Tibial nerve (tissue), 4 donors: ENCODE data around the gene HDAC3. TPM values are rescaled to one million over a fixed set of nuclear protein-coding genes. Genes with fewer than 3 reads are reported as not detected.
A peak's percentile ranks its signal among the peaks of the same experiment; 100 is the strongest.

Experiments
- DNase-seq, 2 donors: peaks; one replicate each; pipeline ENCODE4 v3.0.0-alpha.2; 2019; ENCODE audit warnings: low spot score in 2 of 2
- H3K27ac ChIP-seq, 4 donors: fragments of 200-600 bp; sonication (generic) in 3 of 4; one replicate each; pipeline ENCODE4 v1.5.1; 2017 to 2019; ENCODE audit warnings: mild to moderate bottlenecking in 1 of 4
- H3K27me3 ChIP-seq, 2 donors: fragments of 200-600 bp; sonication (generic) in 1 of 2; one replicate each; pipeline versions ENCODE4 v1.5.1 to v1.6.0; 2017 to 2019
- H3K36me3 ChIP-seq, 3 donors: fragments of 200-600 bp; sonication (generic); one replicate each; pipeline ENCODE4 v1.5.1; 2018 to 2019
- H3K4me1 ChIP-seq, 4 donors: fragments of 200-600 bp; sonication (generic) in 3 of 4; one replicate each; pipeline ENCODE4 v1.5.1; 2017 to 2019
- H3K4me3 ChIP-seq, 4 donors: fragments of 200-600 bp; sonication (generic) in 3 of 4; one replicate each; pipeline ENCODE4 v1.5.1; 2017 to 2019; ENCODE audit warnings: mild to moderate bottlenecking in 1 of 4, moderate library complexity in 1 of 4
- H3K9me3 ChIP-seq, 4 donors: fragments of 200-600 bp; sonication (generic) in 3 of 4; one replicate each; pipeline ENCODE4 v1.5.1; 2017 to 2019
- EP300 ChIP-seq, 2 donors: sonication (generic); formaldehyde crosslinking; IDR thresholded peaks; one replicate each; pipeline ENCODE4 v1.6.1; 2017; ENCODE audit warnings: antibody characterized with exemption in 2 of 2, mild to moderate bottlenecking in 1 of 2
- POLR2A ChIP-seq, 2 donors: fragments of 450-650 bp; IDR thresholded peaks; one replicate each; pipeline ENCODE4 v1.6.1; 2017; ENCODE audit warnings: antibody characterized with exemption in 2 of 2, mild to moderate bottlenecking in 2 of 2, moderate library complexity in 2 of 2
- WGBS, 2 donors: methylation state at CpG; one replicate each; pipeline ENCODE4 v1.1.5; 2018; 5-methylcytosine and 5-hydroxymethylcytosine counted together
- total RNA-seq, 4 donors: library from RNA; depleted of rRNA; stranded (reverse); fragments of >200 nt; gene quantifications; one replicate each; pipeline ENCODE4 v1.1.0, GENCODE V29; 2016
- TF ChIP-seq, protein P1 (sequence below), 5 experiments: fragments of 200-600 bp in 3 of 5; fragments of 450-650 bp in 2 of 5; sonication (generic) in 3 of 5; IDR thresholded peaks; one replicate each; pipeline ENCODE4 v1.5.1; 2016 to 2019; ENCODE audit warnings: antibody characterized with exemption in 5 of 5, mild to moderate bottlenecking in 3 of 5, moderate library complexity in 2 of 5

Gene HDAC3
- total RNA-seq, 4 donors from 2014 or later, result 33.0 to 38.3 (median 36.5) TPM

DNA sequence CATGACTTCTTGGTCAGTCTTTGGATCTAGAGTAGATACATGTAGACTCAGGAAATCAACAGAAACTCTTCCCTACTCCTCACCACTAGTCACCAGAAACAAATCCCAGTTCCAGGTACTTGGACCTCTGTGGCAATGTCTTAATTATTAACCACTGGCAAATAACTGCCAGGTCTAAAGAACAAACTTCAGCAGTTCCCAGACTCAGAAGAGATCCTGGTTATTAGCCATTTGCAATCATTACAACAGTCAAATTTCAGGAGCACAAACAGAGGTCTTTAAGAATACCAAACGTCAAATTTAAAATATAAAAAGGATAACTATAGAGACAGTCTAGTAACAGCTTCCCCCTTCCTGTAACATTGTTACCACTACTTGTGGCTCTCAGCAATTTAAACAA lies 28.1 kb downstream of the HDAC3 start:
- Histone ChIP-seq H3K9me3 (no peaks in the 10 kb centered on the region), H3K4me1 (peaks cover 0 to 42% (median 24%) of the 10 kb centered on the region in 4 donors), H3K4me3 (no peak overlapping the region), H3K27me3 (no peaks in the 10 kb centered on the region), H3K27ac (no peak overlapping the region), H3K36me3 (no peaks in the 10 kb centered on the region)
- 76 to 82% methylated on average over 1 of the region's 1 CpG for WGBS, 2 donors
- TF ChIP-seq, protein P1, sequence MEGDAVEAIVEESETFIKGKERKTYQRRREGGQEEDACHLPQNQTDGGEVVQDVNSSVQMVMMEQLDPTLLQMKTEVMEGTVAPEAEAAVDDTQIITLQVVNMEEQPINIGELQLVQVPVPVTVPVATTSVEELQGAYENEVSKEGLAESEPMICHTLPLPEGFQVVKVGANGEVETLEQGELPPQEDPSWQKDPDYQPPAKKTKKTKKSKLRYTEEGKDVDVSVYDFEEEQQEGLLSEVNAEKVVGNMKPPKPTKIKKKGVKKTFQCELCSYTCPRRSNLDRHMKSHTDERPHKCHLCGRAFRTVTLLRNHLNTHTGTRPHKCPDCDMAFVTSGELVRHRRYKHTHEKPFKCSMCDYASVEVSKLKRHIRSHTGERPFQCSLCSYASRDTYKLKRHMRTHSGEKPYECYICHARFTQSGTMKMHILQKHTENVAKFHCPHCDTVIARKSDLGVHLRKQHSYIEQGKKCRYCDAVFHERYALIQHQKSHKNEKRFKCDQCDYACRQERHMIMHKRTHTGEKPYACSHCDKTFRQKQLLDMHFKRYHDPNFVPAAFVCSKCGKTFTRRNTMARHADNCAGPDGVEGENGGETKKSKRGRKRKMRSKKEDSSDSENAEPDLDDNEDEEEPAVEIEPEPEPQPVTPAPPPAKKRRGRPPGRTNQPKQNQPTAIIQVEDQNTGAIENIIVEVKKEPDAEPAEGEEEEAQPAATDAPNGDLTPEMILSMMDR (IDR thresholded peaks at IDR 0.05), result no peak
- TF ChIP-seq POLR2A (IDR thresholded peaks at IDR 0.05), result no peak
- TF ChIP-seq EP300 (IDR thresholded peaks at IDR 0.05), result no peak
- DNase-seq, result no peak

DNA sequence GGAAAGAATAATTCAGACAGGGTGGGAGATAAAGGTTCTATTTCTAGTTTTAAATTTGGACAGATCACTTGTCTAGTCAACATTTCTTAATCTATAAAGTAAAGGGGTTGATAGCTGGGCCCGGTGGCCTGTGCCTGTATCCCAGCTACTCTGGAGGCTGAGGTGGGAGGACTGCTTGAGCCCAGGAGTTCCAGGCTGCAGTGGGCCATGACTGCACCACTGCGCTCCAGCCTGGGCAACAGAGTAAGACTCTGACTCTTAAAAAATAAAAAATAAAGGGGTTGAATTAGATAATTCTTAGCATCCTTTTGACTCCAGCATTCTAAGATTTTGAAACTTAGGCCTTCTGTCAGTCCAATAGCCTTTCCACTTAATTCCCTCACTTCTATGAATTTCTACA lies 28.6 kb downstream of the HDAC3 start:
- WGBS, 2 donors, result 90 to 97% methylated on average over 2 of the region's 2 CpGs
- no peak for DNase-seq
- TF ChIP-seq EP300 (IDR thresholded peaks at IDR 0.05) (no peak), POLR2A (IDR thresholded peaks at IDR 0.05) (no peak)
- TF ChIP-seq, protein P1 (IDR thresholded peaks at IDR 0.05), result no peak
- no peaks in the 10 kb centered on the region for H3K27me3 ChIP-seq
- no peak overlapping the region for H3K4me3 ChIP-seq
- H3K27ac ChIP-seq, result no peak overlapping the region
- H3K9me3 ChIP-seq, result no peaks in the 10 kb centered on the region
- no peaks in the 10 kb centered on the region for H3K36me3 ChIP-seq
- peaks cover 0 to 41% (median 22%) of the 10 kb centered on the region in 4 donors for H3K4me1 ChIP-seq

DNA sequence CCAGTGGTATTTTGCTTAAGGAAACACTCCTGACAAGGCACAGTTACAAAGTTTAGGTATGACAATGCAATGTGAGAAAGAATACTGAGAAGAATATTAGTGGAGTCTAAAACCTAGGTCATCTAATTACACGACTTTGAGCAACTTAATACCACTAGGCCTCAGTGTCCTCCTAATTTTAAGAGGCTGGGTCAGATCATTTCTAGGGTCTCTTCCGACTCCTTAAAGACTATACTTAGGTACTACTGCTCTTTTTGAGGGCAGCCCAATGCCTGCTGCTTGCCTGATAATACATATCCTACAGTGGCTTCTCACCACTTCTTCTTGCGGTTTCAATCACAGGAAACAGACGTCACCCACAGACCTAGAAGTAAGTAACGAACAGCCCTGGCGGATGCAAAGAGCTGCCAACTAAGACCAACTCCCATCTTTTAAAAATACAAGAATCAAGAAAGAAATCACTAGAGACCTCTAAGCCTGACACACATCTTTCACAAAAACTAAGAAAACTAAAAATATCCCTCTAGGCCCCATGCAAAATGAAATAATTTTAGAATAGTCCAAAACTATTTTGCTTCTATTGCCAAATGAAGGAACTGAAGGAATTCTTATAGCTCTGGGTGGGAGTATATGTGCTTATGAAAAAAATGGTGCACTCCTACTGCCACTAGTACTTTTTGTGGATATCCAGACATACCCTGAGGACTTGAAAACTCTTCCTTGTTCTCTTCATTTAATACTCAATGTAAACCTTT lies 30.9 kb downstream of the HDAC3 start:
- H3K9me3 ChIP-seq, result no peaks in the 10 kb centered on the region
- H3K4me1 ChIP-seq, result peaks cover 0 to 38% (median 22%) of the 10 kb centered on the region in 4 donors
- 60 to 65% methylated on average over 6 of the region's 6 CpGs for WGBS, 2 donors
- no peaks in the 10 kb centered on the region for H3K36me3 ChIP-seq
- H3K27me3 ChIP-seq, result no peaks in the 10 kb centered on the region
- TF ChIP-seq EP300 (IDR thresholded peaks at IDR 0.05) (peak in 1 of 2 donors; percentile 66), POLR2A (IDR thresholded peaks at IDR 0.05) (no peak)
- peak in 1 of 2 donors; percentile 64 for DNase-seq
- peak overlapping the region; percentile 23 to 81 (median 62) for H3K27ac ChIP-seq
- no peak overlapping the region for H3K4me3 ChIP-seq

DNA sequence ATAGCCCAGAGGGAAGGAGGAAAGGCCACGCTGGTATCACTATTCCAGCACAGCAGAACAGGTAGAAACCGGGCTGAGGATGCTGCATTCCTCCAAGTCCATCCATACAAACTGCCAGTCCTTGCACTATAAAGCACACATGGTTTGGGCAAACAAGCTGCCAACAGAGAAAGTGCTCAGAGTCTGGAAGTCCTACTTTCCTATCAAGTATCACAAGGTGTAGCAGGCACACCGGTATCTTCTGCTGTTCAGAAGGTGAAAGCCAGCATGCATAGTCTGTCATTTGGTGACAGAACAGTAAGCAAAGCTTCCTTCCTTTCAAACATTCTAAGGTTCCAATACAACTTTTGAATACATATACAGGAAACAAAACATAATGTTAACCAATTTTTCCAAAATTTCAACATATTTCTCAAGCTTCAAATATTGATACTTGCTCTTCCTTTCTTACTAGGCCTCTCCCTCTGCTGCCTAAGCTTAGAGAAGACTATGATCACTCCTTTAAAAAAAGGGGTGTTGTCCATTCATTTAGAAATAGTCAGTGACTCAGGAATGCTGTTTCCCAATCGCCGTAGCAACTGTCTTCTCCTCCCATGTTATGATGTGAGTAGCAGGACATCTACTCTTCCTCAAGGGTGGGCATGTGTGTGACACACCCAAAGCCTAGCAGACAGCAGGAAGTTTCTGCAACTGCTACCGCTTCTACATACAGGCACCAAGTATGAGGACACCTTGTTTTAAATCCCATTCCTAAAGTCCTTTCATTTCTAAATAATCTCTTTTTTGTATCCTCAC lies 32.5 kb downstream of the HDAC3 start:
- Histone ChIP-seq H3K36me3 (no peaks in the 10 kb centered on the region), H3K9me3 (no peaks in the 10 kb centered on the region), H3K4me1 (peaks cover 0 to 38% (median 22%) of the 10 kb centered on the region in 4 donors), H3K27ac (peak overlapping the region; percentile 23 to 81 (median 60)), H3K27me3 (no peaks in the 10 kb centered on the region), H3K4me3 (no peak overlapping the region)
- DNase-seq, result peak; percentile 52 to 77
- TF ChIP-seq EP300 (IDR thresholded peaks at IDR 0.05) (peak in 1 of 2 donors; percentile 92), POLR2A (IDR thresholded peaks at IDR 0.05) (no peak)
- TF ChIP-seq, protein P1 (IDR thresholded peaks at IDR 0.05), result peak in 1 of 5 experiments; percentile 8
- 52 to 61% methylated on average over 6 of the region's 6 CpGs for WGBS, 2 donors

DNA sequence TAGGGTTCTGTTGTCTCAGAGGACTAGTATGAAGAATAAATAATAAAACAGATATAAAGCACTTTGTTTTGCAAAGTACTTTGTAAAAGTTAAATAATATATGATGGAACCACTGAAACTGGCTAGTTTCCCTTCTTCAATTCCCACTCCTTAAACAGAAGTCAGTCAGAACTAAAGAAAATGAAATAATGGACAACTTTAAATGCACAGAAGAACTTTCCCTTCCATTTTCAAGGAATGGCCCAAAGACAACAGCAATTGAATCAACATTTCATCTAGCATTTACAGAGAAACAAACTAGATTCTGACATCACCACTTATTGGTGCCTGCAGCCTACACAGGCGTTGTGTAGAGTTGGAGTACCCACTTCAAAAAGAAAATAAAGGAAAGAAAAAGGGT lies 34.0 kb downstream of the HDAC3 start:
- H3K27me3 ChIP-seq, result no peaks in the 10 kb centered on the region
- TF ChIP-seq POLR2A (IDR thresholded peaks at IDR 0.05) (no peak), EP300 (IDR thresholded peaks at IDR 0.05) (no peak)
- TF ChIP-seq, protein P1 (IDR thresholded peaks at IDR 0.05), result no peak
- H3K27ac ChIP-seq, result peak overlapping the region in 2 of 4 donors; percentile 76 to 81
- no peak overlapping the region for H3K4me3 ChIP-seq
- H3K36me3 ChIP-seq, result peaks cover 0 to 4% (median 0%) of the 10 kb centered on the region in 3 donors
- DNase-seq, result no peak
- peaks cover 0 to 38% (median 20%) of the 10 kb centered on the region in 4 donors for H3K4me1 ChIP-seq
- peaks cover 0 to 3% (median 0%) of the 10 kb centered on the region in 4 donors for H3K9me3 ChIP-seq
- 84 to 91% methylated on average over 1 of the region's 1 CpG for WGBS, 2 donors
